IPS-18c (cell line): ENCODE results near the gene GNG12.

ENCODE experiments used
- H3K4me3 ChIP-seq: 2 replicates; pipeline ENCODE4 v1.7.0; 2013; ENCODE audit warnings: low read depth, mild to moderate bottlenecking, low read length, moderate library complexity; ENCODE audit not compliant: insufficient read depth
- H3K9me3 ChIP-seq: one replicate; pipeline ENCODE4 v1.6.1; 2013; ENCODE audit warnings: mild to moderate bottlenecking, low read length, moderate library complexity; ENCODE audit not compliant: control insufficient read depth, insufficient read depth

The GNG12 gene

DNA sequence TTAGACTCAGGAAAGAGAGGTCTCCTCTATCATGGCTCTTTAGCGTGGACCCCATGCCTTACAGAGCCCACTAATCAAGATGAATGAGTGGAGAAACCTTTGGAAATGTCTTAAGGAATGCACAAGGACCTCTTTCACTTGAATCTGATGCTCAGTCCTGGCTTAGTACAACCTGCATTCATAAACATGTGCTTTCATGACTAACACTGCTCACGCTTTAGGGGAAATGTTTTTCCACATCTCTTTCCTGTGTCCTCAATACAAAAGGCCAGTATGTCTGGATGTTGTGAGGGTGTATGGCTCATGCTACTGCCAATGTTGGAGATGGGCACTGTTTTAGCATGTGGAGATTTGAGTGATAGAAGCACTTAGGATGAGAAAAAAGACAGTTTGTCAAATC is 14.2 kb upstream of the GNG12 start:
- H3K9me3 ChIP-seq: no peaks in the 10 kb centered on the region
- H3K4me3 ChIP-seq: no peak overlapping the region

- Histone ChIP-seq H3K9me3 (no peaks in the 10 kb centered on the region), H3K4me3 (no peak overlapping the region)
These were observed 13.3 kb upstream of the GNG12 start for GRCh38 chr1:67846538-67846937.

- Histone ChIP-seq H3K9me3 (no peaks in the 10 kb centered on the region), H3K4me3 (no peak overlapping the region)
These were observed 11.7 kb upstream of the GNG12 start for GRCh38 chr1:67844988-67845387.

DNA sequence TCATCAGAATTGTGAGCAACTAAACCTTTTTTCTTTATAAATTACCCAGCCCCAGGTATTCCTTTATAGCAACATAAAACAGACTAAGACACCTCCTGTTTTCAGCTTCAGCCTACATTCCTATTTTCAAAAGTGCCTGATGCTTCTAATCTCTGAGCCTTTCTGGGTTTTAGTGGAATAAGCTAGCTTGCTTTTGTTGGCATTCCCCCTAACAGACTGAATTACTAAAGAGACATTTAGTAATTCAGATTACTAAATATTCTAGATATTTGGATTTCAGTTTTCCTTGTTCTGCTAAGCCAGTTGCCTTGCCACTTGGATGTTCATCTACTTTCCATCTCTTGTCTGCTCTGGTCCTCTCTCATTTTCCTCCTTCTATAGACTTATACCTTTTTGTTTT is 10.5 kb upstream of the GNG12 start:
- Histone ChIP-seq H3K9me3 (no peaks in the 10 kb centered on the region), H3K4me3 (no peak overlapping the region)

GRCh38 chr1:67843331-67843730 is 10.1 kb upstream of the GNG12 start:
- H3K4me3 ChIP-seq: no peak overlapping the region
- H3K9me3 ChIP-seq: no peaks in the 10 kb centered on the region

DNA sequence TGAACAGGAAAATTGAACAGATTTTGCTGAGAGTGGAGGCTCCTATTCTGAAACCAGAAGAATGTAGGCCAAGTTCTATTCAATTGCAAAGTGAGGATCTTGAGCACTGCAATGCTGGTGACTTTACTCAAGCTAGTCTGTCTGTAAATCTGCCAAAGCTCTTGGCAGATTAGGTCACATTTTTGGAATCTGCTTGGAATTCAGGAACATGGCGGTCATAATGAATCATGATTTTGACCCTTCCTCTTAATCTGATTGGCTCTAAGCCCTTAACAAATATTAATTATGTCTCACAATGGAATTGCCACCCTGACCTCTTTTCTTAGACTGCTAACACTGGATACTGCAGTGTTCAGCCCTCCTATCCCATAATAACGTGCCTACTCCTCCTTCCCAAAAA is 7.2 kb upstream of the GNG12 start:
- Histone ChIP-seq H3K4me3 (no peak overlapping the region), H3K9me3 (no peaks in the 10 kb centered on the region)

GRCh38 chr1:67839826-67840225 is 6.6 kb upstream of the GNG12 start:
- Histone ChIP-seq H3K4me3 (no peak overlapping the region), H3K9me3 (no peaks in the 10 kb centered on the region)

DNA sequence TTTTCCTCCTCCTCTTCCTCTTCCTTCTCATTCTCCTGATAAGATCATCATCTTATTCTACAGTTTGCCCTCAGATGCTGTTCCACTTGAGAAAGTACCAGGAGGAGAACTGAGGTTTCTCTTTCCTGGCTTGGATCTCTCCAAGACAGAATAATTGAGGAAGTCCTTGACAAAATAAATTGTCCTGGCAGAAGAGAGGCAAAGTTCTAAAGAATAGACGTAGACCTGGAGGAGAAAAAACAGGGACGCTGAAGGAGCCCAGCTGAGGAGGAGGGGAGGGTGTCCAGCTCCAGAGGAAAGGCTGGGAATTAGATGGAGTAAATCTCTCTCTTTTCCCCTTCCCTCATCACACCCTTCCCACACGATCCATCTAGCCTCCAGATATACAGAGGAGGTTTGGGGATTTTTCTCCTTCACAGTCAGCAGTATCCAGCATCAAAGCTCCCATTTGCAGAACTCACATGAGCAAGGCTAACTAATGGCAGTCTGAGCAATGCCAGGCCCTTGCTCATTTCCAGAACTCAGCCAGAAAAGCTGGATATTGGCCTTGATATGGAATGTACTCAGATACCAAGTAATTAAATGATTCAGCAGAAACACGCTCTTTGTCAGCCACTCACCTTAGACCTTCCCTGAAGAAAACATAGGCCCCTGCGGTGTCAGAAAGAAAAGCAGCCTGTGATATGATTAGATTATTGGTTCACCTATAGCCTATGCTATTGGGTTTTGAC is 5.1 kb upstream of the GNG12 start:
- no peaks in the 10 kb centered on the region for H3K9me3 ChIP-seq
- H3K4me3 ChIP-seq: no peak overlapping the region

GRCh38 chr1:67836769-67837168 is 3.5 kb upstream of the GNG12 start:
- H3K9me3 ChIP-seq: no peaks in the 10 kb centered on the region
- no peak overlapping the region for H3K4me3 ChIP-seq

GRCh38 chr1:67835663-67836452 is 2.6 kb upstream of the GNG12 start:
- Histone ChIP-seq H3K4me3 (no peak overlapping the region), H3K9me3 (no peaks in the 10 kb centered on the region)

DNA sequence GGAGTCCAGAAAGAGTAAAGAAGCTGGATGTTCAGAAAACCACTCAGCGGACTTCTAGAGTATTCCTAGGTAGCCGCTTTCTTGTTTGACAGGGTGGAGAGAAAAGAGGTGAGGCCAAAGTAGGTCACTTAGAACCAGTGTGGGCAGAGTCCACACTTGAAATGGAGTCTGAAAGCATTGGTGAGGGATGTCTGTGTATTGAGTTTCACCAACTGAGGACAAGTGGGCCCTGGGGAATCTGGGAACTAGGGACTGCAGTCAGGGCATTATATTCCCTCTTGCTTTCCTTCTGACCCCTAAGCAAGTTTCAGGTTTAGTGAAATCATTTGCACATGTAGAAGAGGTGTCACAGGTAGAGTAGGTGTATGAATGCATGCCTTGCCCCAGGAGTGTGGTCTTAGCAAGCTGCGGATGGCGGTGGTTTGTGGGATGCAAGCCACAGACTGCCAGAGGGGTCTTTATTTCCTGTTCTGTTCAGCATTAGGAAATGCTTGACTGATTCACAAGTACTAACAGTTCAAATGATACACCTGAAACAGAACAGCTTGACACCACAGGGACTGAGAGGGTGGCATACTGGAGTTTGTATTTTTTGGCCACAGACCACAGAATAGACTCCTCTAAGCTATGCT is 1.1 kb upstream of the GNG12 start:
- H3K4me3 ChIP-seq: no peak overlapping the region
- H3K9me3 ChIP-seq: no peaks in the 10 kb centered on the region

- H3K9me3 ChIP-seq: no peaks in the 10 kb centered on the region
- peak overlapping the region; percentile 79 for H3K4me3 ChIP-seq
These were observed 304 bp upstream of the GNG12 start for GRCh38 chr1:67833602-67833940.

DNA sequence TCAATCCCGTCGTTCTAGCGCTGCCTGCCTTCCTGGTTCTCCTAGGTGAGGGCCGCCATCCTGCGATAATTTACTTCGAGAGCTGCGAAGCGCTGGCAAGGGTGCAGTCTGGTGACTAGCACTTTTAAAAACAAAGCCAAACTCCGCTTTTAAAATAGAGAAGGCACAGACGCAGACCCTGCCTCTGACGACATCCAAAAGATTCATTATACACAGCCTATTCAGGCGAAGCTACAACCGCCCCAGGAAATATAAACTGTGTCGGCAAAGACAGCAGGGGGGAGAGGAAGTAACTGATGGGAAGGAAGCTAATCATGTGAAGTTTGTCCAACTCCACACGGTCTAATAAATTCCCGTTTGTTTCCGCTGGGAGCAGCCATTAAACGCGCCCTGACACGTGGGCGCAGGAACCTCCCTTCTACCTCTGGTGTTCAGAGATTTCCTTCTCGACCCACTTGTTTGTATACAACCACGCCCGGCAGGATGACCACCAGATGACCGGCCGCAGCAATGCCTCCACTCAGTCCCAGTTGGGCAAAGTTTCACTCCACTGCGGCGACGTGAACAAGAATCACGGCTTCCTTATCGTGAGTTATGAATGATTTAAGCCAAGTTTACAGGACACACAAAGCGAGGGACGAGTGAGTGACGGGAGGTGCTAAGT is 1.3 kb downstream of the GNG12 start:
- Histone ChIP-seq H3K9me3 (no peaks in the 10 kb centered on the region), H3K4me3 (peak overlapping the region; percentile 79)

DNA sequence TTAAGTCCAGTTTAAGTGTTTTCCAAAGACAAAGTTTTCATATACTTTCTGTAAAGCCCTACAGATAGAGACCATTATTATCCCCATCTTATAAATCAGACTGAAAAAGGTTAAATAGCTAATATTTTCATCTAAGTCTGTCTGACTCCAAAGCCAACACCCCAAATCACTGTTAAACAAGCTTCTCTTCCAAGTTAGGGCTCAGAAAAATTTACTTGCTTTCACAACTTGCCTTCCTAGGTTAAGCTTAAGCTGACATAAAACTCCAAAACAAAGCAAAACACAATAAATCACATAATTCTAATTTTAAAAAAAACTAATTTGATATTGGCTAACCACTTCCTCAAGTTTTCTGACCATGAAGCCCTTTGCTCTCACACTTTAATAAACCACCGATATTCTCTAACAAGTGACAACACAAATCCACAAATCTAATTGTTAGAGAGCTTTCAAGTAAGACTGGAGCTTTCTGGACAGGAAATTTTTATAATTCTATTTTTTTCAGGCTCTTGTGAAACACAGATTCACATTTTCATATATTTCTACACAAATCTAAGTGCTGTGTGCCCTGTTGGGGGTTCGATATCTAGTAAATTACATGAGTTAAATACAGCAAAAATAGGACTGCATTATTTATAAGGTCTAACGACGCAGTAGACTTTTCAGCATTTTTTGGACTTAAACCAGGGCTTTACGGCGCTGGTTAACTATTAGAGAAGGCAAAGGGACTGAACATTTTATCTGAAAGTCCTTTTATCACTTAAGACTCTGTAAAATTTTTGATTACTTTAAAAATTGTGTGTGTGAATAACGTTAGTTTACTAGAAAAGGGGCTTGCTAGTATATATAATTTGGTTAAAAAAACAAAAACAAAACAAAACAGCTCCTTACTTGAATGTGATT is 2.1 kb downstream of the GNG12 start:
- Histone ChIP-seq H3K9me3 (no peaks in the 10 kb centered on the region), H3K4me3 (peak overlapping the region; percentile 79; the same call in 1 of the 2 replicates)

DNA sequence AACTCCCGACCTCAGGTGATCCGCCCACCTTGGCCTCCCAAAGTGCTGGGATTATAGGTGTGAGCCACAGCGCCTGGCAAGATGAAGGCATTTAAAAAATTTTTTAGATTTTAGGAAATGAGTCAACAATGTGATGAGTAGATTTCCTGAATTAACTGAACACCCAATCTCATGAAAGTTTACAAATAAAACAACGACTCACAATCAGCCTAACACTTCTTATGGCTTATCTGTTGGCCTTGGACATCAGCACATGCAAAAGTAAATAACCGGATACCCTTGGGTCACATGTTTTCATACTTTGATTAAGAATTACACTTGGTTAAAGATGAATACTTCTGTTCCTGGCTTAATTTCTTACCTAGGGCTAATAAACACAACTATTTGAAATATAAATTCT is 3.0 kb downstream of the GNG12 start:
- Histone ChIP-seq H3K9me3 (no peaks in the 10 kb centered on the region), H3K4me3 (no peak overlapping the region)

GRCh38 chr1:67827688-67828087 is 5.6 kb downstream of the GNG12 start:
- Histone ChIP-seq H3K4me3 (no peak overlapping the region), H3K9me3 (no peaks in the 10 kb centered on the region)

DNA sequence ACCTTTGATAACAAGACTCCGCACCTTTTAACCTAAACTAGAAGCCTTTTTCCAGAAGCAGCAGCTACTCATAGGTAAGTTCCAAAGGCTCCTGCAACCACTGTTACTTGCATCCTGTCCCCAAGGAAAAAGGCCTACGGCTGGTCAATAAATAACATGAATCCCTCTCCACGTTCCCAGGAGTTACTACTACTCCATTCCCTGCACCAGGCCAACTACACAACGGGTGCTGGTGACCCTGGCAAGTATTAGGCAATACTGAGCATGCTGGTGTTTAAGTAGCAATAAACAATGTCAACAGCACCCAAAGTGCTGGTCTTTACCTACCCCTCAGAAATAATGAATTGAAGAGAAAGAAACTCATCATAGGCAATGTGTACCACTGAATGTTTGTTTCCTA is 7.7 kb downstream of the GNG12 start:
- Histone ChIP-seq H3K9me3 (no peaks in the 10 kb centered on the region), H3K4me3 (no peak overlapping the region)
